GM21723 (cell line): ENCODE measurements around the gene C14orf132.

Experiments
- ATAC-seq: cut with Tn5 transposase; IDR thresholded peaks from one replicate; pipeline ENCODE4 v1.9.1; 2021; ENCODE audit warnings: mild to moderate bottlenecking, moderate library complexity; ENCODE audit not compliant: unreplicated experiment

The C14orf132 gene

GRCh38 chr14:96117101-96117897 is 78.1 kb downstream of the C14orf132 start:
- ATAC-seq = no peak

GRCh38 chr14:96117960-96118359 is 78.8 kb downstream of the C14orf132 start:
- ATAC-seq = no peak

GRCh38 chr14:96118391-96118790 is 79.2 kb downstream of the C14orf132 start:
- ATAC-seq = no peak

GRCh38 chr14:96119947-96120346 is 80.8 kb downstream of the C14orf132 start:
- no peak for ATAC-seq

GRCh38 chr14:96120392-96120791 is 81.2 kb downstream of the C14orf132 start:
- no peak for ATAC-seq

- ATAC-seq = no peak
Observed at GRCh38 chr14:96120941-96121340, 81.8 kb downstream of the C14orf132 start.

GRCh38 chr14:96121660-96122395 is 82.7 kb downstream of the C14orf132 start:
- ATAC-seq = no peak

- no peak for ATAC-seq
Observed at GRCh38 chr14:96122496-96122895, 83.3 kb downstream of the C14orf132 start.

GRCh38 chr14:96125536-96125935 is 86.4 kb downstream of the C14orf132 start:
- ATAC-seq = no peak

GRCh38 chr14:96126339-96126782 is 87.2 kb downstream of the C14orf132 start:
- peak; percentile 63 for ATAC-seq

GRCh38 chr14:96126783-96127271 is 87.7 kb downstream of the C14orf132 start:
- no peak for ATAC-seq

GRCh38 chr14:96129128-96129736 is 90.1 kb downstream of the C14orf132 start:
- no peak for ATAC-seq

- ATAC-seq = no peak
Observed at GRCh38 chr14:96130391-96130790, 91.2 kb downstream of the C14orf132 start.

- ATAC-seq = no peak
Observed at GRCh38 chr14:96130854-96131253, 91.7 kb downstream of the C14orf132 start.

- no peak for ATAC-seq
Observed at GRCh38 chr14:96131836-96132235, 92.7 kb downstream of the C14orf132 start.

- no peak for ATAC-seq
Observed at GRCh38 chr14:96134508-96134907, 95.3 kb downstream of the C14orf132 start.

- no peak for ATAC-seq
Observed at GRCh38 chr14:96135285-96135684, 96.1 kb downstream of the C14orf132 start.

GRCh38 chr14:96136371-96137005 is 97.3 kb downstream of the C14orf132 start:
- no peak for ATAC-seq

- ATAC-seq = no peak
Observed at GRCh38 chr14:96138241-96138640, 99.1 kb downstream of the C14orf132 start.

- no peak for ATAC-seq
Observed at GRCh38 chr14:96139169-96139568, 100.0 kb downstream of the C14orf132 start.

GRCh38 chr14:96139879-96140278 is 100.7 kb downstream of the C14orf132 start:
- no peak for ATAC-seq
